Loucy (cell line): ENCODE data around the gene SHLD3.

ENCODE experiments used
- H2AFZ ChIP-seq: fragments of 200-600 bp; sonication (generic); 2 replicates; pipeline ENCODE4 v1.6.0; 2016; ENCODE audit warnings: antibody characterized with exemption, mild to moderate bottlenecking, low read length, moderate library complexity
- H3F3A ChIP-seq: fragments of 200-600 bp; 2 replicates; pipeline ENCODE4 v1.6.0; 2016; ENCODE audit warnings: antibody characterized with exemption, low read depth, mild to moderate bottlenecking
- H3K27me3 ChIP-seq: fragments of 200-600 bp; sonication (generic); 2 replicates; pipeline ENCODE4 v1.6.1; 2014; ENCODE audit warnings: low read length, mild to moderate bottlenecking; ENCODE audit not compliant: insufficient read depth, poor library complexity, severe bottlenecking
- H3K36me3 ChIP-seq: fragments of 200-600 bp; sonication (generic); 2 replicates; pipeline ENCODE4 v1.6.1; 2016; ENCODE audit warnings: low read length; ENCODE audit not compliant: insufficient read depth
- H3K4me1 ChIP-seq: fragments of 200-600 bp; sonication (generic); 2 replicates; pipeline ENCODE4 v1.5.1; 2014; ENCODE audit warnings: low read length, mild to moderate bottlenecking; ENCODE audit not compliant: insufficient read depth, poor library complexity, severe bottlenecking
- H3K4me2 ChIP-seq: fragments of 200-600 bp; sonication (generic); 2 replicates; pipeline ENCODE4 v1.6.0; 2014; ENCODE audit warnings: antibody characterized with exemption, low read length, low read depth, mild to moderate bottlenecking; ENCODE audit not compliant: poor library complexity, severe bottlenecking
- H3K4me3 ChIP-seq: fragments of 200-600 bp; sonication (generic); 2 replicates; pipeline ENCODE4 v1.5.1; 2014; ENCODE audit warnings: low read length, mild to moderate bottlenecking, mixed read lengths; ENCODE audit not compliant: poor library complexity, severe bottlenecking
- H3K79me2 ChIP-seq: fragments of 200-600 bp; sonication (generic); 2 replicates; pipeline ENCODE4 v1.6.1; 2014; ENCODE audit warnings: low read length; ENCODE audit not compliant: insufficient read depth
- H3K9ac ChIP-seq: fragments of 200-600 bp; sonication (generic); 2 replicates; pipeline ENCODE4 v1.6.0; 2014; ENCODE audit warnings: mild to moderate bottlenecking, low read depth, low read length, moderate library complexity; ENCODE audit not compliant: poor library complexity, severe bottlenecking
- H3K9me2 ChIP-seq: fragments of 200-600 bp; sonication (generic); replicated peaks from 2 replicates; pipeline ENCODE4 v1.6.1; 2016; ENCODE audit warnings: low read depth, low read length, mixed read lengths
- H3K9me3 ChIP-seq: fragments of 200-600 bp; sonication (generic); 2 replicates; pipeline ENCODE4 v1.6.1; 2014; ENCODE audit warnings: mild to moderate bottlenecking, antibody characterized with exemption, low read length, low read depth; ENCODE audit not compliant: insufficient read depth
- H4K20me1 ChIP-seq: fragments of 200-600 bp; sonication (generic); 2 replicates; pipeline ENCODE4 v1.6.0; 2014; ENCODE audit warnings: antibody characterized with exemption, low read length, mild to moderate bottlenecking; ENCODE audit not compliant: insufficient read depth, poor library complexity, severe bottlenecking
- EZH2phosphoT487 ChIP-seq: fragments of 200-600 bp; IDR thresholded peaks from 2 replicates; pipeline ENCODE4 v1.6.1; 2018; ENCODE audit warnings: antibody characterized with exemption, mild to moderate bottlenecking, moderate library complexity, borderline replicate concordance
- TF ChIP-seq, protein P1 (sequence below): fragments of 200-600 bp; sonication (generic); conservative IDR thresholded peaks from 2 replicates; pipeline ENCODE4 v1.5.1; 2014; ENCODE audit warnings: mild to moderate bottlenecking, antibody characterized with exemption, low read length

SHLD3 gene

DNA sequence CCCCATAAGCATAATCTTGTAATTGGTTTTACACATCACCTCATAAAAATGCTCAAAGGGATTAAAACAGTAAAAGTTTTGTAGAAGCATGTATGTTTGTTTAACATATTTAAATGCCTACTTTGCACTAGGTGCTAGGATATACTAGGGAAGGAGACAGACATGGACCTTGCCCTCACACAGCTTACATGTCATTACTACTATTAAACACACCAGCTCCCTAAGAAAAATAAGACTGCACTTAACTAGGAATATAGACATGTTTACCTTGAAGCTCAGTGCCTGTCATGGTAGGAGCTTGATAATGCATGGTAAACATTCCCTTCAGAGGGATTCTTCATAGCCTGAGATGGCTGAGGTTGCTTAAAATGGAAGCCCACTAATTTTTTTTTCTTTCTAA is 6.2 kb downstream of the SHLD3 start:
- no peaks in the 10 kb centered on the region for H3K36me3 ChIP-seq
- H3K79me2 ChIP-seq = peaks cover 31% of the 10 kb centered on the region
- peaks cover 2% of the 10 kb centered on the region; the same call in 1 of the 2 replicates for H3F3A ChIP-seq
- no peak overlapping the region for H3K9ac ChIP-seq
- no peak overlapping the region for H2AFZ ChIP-seq
- peaks cover 21% of the 10 kb centered on the region for H3K4me1 ChIP-seq
- H3K4me2 ChIP-seq = no peak overlapping the region
- H3K9me2 ChIP-seq = no peaks in the 10 kb centered on the region
- H3K27me3 ChIP-seq = no peaks in the 10 kb centered on the region
- H3K4me3 ChIP-seq = no peak overlapping the region
- TF ChIP-seq, protein P1, sequence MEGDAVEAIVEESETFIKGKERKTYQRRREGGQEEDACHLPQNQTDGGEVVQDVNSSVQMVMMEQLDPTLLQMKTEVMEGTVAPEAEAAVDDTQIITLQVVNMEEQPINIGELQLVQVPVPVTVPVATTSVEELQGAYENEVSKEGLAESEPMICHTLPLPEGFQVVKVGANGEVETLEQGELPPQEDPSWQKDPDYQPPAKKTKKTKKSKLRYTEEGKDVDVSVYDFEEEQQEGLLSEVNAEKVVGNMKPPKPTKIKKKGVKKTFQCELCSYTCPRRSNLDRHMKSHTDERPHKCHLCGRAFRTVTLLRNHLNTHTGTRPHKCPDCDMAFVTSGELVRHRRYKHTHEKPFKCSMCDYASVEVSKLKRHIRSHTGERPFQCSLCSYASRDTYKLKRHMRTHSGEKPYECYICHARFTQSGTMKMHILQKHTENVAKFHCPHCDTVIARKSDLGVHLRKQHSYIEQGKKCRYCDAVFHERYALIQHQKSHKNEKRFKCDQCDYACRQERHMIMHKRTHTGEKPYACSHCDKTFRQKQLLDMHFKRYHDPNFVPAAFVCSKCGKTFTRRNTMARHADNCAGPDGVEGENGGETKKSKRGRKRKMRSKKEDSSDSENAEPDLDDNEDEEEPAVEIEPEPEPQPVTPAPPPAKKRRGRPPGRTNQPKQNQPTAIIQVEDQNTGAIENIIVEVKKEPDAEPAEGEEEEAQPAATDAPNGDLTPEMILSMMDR = no peak
- no peak for TF ChIP-seq EZH2phosphoT487
- H4K20me1 ChIP-seq = peaks cover 4% of the 10 kb centered on the region
- no peaks in the 10 kb centered on the region for H3K9me3 ChIP-seq

DNA sequence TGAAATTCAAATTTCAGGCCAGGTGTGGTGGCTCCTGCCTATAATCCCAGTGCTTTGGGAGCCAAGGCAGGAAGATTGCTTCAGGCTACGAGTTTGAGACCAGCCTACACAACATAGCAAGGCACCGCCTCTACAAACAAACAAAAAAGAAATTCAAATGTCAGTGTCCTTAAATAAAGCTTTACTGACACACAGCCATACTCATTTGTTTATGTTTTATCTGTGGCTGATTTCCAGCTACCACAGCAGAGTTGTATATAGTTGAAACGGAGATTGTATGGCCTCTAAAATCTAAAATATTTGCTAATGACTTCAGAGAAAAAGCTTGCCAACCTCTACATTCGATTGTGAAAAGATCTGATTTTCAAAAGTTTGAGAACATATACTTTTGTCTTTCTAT is 15.4 kb downstream of the SHLD3 start:
- no peaks in the 10 kb centered on the region for H3K9me3 ChIP-seq
- H3K4me3 ChIP-seq = no peak overlapping the region
- no peaks in the 10 kb centered on the region for H3K9me2 ChIP-seq
- no peak for TF ChIP-seq EZH2phosphoT487
- TF ChIP-seq, protein P1 = no peak
- H3F3A ChIP-seq = no peaks in the 10 kb centered on the region
- H4K20me1 ChIP-seq = no peaks in the 10 kb centered on the region
- H3K9ac ChIP-seq = no peak overlapping the region
- no peaks in the 10 kb centered on the region for H3K27me3 ChIP-seq
- no peak overlapping the region for H2AFZ ChIP-seq
- H3K4me1 ChIP-seq = no peaks in the 10 kb centered on the region
- H3K79me2 ChIP-seq = no peaks in the 10 kb centered on the region
- H3K36me3 ChIP-seq = peaks cover 5% of the 10 kb centered on the region; the same call in 1 of the 2 replicates
- H3K4me2 ChIP-seq = no peak overlapping the region

DNA sequence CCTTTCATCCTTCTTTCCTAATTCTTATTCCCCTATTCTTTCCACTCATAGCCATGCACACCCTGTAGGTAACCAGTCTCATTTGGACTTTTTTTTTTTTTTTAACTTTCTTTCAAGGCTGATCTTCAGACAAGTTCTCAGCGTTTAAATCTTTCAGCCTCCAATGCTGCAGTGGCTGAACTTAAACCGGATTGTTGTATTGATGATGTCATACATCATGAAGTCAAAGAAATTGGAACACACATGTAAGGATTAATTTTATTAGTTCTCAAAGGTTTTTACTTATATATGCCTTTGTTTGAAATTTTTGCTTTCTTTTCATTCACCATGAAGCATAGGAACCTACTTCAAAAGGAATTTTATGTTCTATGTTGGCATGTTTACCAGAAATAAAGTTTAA is 22.1 kb downstream of the SHLD3 start:
- no peaks in the 10 kb centered on the region for H4K20me1 ChIP-seq
- no peak overlapping the region for H2AFZ ChIP-seq
- no peaks in the 10 kb centered on the region for H3F3A ChIP-seq
- no peak overlapping the region for H3K4me3 ChIP-seq
- no peak overlapping the region for H3K4me2 ChIP-seq
- H3K36me3 ChIP-seq = no peaks in the 10 kb centered on the region
- H3K9me3 ChIP-seq = no peaks in the 10 kb centered on the region
- H3K27me3 ChIP-seq = no peaks in the 10 kb centered on the region
- no peaks in the 10 kb centered on the region for H3K79me2 ChIP-seq
- TF ChIP-seq, protein P1 = no peak
- no peak for TF ChIP-seq EZH2phosphoT487
- no peaks in the 10 kb centered on the region for H3K9me2 ChIP-seq
- no peaks in the 10 kb centered on the region for H3K4me1 ChIP-seq
- no peak overlapping the region for H3K9ac ChIP-seq
